ENCODE measurements around the gene EPHA10. TPM values are rescaled to one million over a fixed set of nuclear protein-coding genes. Genes with fewer than 3 reads are reported as not detected.

The EPHA10 gene
- total RNA-seq, 2 experiments from 2014 or later: not detected

GRCh38 chr1:37676281-37677142, 88.4 kb downstream of the EPHA10 start:
- H3K27me3 Mint-ChIP-seq: peaks cover 4% of the 10 kb centered on the region
- Histone ChIP-seq H3K4me1 (ENCODE audit: insufficient read depth, low read length) (peaks cover 32% of the 10 kb centered on the region), H3K27ac (ENCODE audit: low read depth in 1 of 2, low read length in 2 of 2) (no peak overlapping the region), H3K4me3 (ENCODE audit: low read length) (no peak overlapping the region), H3K36me3 (ENCODE audit: insufficient read depth, low read length) (peaks cover 4% of the 10 kb centered on the region), H3K27me3 (ENCODE audit: control insufficient read depth in 1 of 2, insufficient read depth in 2 of 2, low read length in 2 of 2) (no peaks in the 10 kb centered on the region), H3K9me3 (ENCODE audit: control insufficient read depth in 1 of 2, insufficient read depth in 1 of 2, low read length in 2 of 2) (no peaks in the 10 kb centered on the region)
- no peaks in the 10 kb centered on the region for H3K9me3 Mint-ChIP-seq
- ATAC-seq (ENCODE audit: poor library complexity): no peak
- no peak for TF ChIP-seq CTCF (IDR thresholded peaks at IDR 0.05)
- H3K4me1 Mint-ChIP-seq (ENCODE audit: low read depth): peaks cover 23% of the 10 kb centered on the region
- no peak overlapping the region for H3K4me3 Mint-ChIP-seq
- H3K27ac Mint-ChIP-seq: no peak overlapping the region
- intact Hi-C loops (cut with DNase I, micrococcal nuclease): no loop called here
- DNase-seq: no peak
- CTCF ChIA-PET: no interaction called here
- H3K36me3 Mint-ChIP-seq (ENCODE audit: low read depth): no peaks in the 10 kb centered on the region
- POLR2A ChIA-PET: no interaction called here

- peak; percentile 96 for ATAC-seq (ENCODE audit: poor library complexity)
- no peak for TF ChIP-seq CTCF (IDR thresholded peaks at IDR 0.05)
- H3K27ac Mint-ChIP-seq: peak overlapping the region; percentile 12
Measured at GRCh38 chr1:37673920-37674319, 91.0 kb downstream of the EPHA10 start.

GRCh38 chr1:37672136-37672870, 92.6 kb downstream of the EPHA10 start:
- no peak for DNase-seq
- H3K27ac Mint-ChIP-seq: no peak overlapping the region
- POLR2A ChIA-PET: no interaction called here
- H3K4me3 Mint-ChIP-seq: peak overlapping the region; percentile 25
- intact Hi-C loops (cut with DNase I, micrococcal nuclease): no loop called here
- no peak overlapping the region for H3K27ac ChIP-seq (ENCODE audit: low read depth in 1 of 2, low read length in 2 of 2)
- H3K36me3 Mint-ChIP-seq (ENCODE audit: low read depth): no peaks in the 10 kb centered on the region
- peaks cover 9% of the 10 kb centered on the region for H3K27me3 Mint-ChIP-seq
- CTCF ChIA-PET: interaction anchor here (1.2 kb wide), 1 partner anchor 69 kb away, joined by 3 read pairs; no protein-coding TSS in a partner anchor
- no peaks in the 10 kb centered on the region for H3K9me3 Mint-ChIP-seq
- H3K4me1 Mint-ChIP-seq (ENCODE audit: low read depth): peaks cover 23% of the 10 kb centered on the region
- TF ChIP-seq CTCF (IDR thresholded peaks at IDR 0.05): no peak
- H3K27me3 ChIP-seq (ENCODE audit: control insufficient read depth in 1 of 2, insufficient read depth in 2 of 2, low read length in 2 of 2): peaks cover 11 to 12% of the 10 kb centered on the region in 2 experiments
- H3K36me3 ChIP-seq (ENCODE audit: insufficient read depth, low read length): no peaks in the 10 kb centered on the region
- no peaks in the 10 kb centered on the region for H3K9me3 ChIP-seq (ENCODE audit: control insufficient read depth in 1 of 2, insufficient read depth in 1 of 2, low read length in 2 of 2)
- peaks cover 32% of the 10 kb centered on the region for H3K4me1 ChIP-seq (ENCODE audit: insufficient read depth, low read length)
- H3K4me3 ChIP-seq (ENCODE audit: low read length): no peak overlapping the region
- ATAC-seq (ENCODE audit: poor library complexity): no peak

More at GRCh38 chr1:37673920-37674319, 91.0 kb downstream of the EPHA10 start:
- Histone ChIP-seq H3K4me1 (ENCODE audit: insufficient read depth, low read length) (peaks cover 32% of the 10 kb centered on the region), H3K36me3 (ENCODE audit: insufficient read depth, low read length) (no peaks in the 10 kb centered on the region), H3K4me3 (ENCODE audit: low read length) (peak overlapping the region; percentile 32), H3K27ac (ENCODE audit: low read depth in 1 of 2, low read length in 2 of 2) (no peak overlapping the region), H3K27me3 (ENCODE audit: control insufficient read depth in 1 of 2, insufficient read depth in 2 of 2, low read length in 2 of 2) (peaks cover 6% of the 10 kb centered on the region in 2 experiments), H3K9me3 (ENCODE audit: control insufficient read depth in 1 of 2, insufficient read depth in 1 of 2, low read length in 2 of 2) (no peaks in the 10 kb centered on the region)
- Mint-ChIP-seq H3K9me3 (no peaks in the 10 kb centered on the region), H3K4me1 (ENCODE audit: low read depth) (peaks cover 23% of the 10 kb centered on the region), H3K4me3 (peak overlapping the region; percentile 27), H3K27me3 (peaks cover 9% of the 10 kb centered on the region), H3K36me3 (ENCODE audit: low read depth) (no peaks in the 10 kb centered on the region)
- ChIA-PET CTCF (interaction anchor here (1.0 to 1.2 kb wide), 2 partner anchors 9 to 71 kb away, joined by 3 to 6 read pairs; no protein-coding TSS in a partner anchor), POLR2A (interaction anchor here (0.7 to 1.1 kb wide), 2 partner anchors 16 to 78 kb away, joined by 3 to 4 read pairs; partner anchors contain the start of gene GNL2)
- DNase-seq: peak in 13 of 14 experiments; percentile 32 to 89 (median 58)
- intact Hi-C loops (cut with DNase I, micrococcal nuclease): no loop called here
